ENCODE measurements around the gene FAM184A. TPM values are rescaled to one million over a fixed set of nuclear protein-coding genes. Genes with fewer than 3 reads are reported as not detected.

FAM184A gene
- total and polyA plus RNA-seq, 2 experiments from 2014 or later, result 4.8 to 13.7 TPM

- no peak for TF ChIP-seq CTCF (IDR thresholded peaks at IDR 0.05; ENCODE audit: low read depth, low read length)
- H3K9me3 ChIP-seq (ENCODE audit: low read depth), result no peaks in the 10 kb centered on the region
- H3K4me3 ChIP-seq, result no peak overlapping the region
- no peak overlapping the region for H3K27ac ChIP-seq
- no peaks in the 10 kb centered on the region for H3K27me3 ChIP-seq
- H3K36me3 ChIP-seq, result peaks cover 22% of the 10 kb centered on the region
- H3K4me1 ChIP-seq (ENCODE audit: low read depth), result no peaks in the 10 kb centered on the region
- DNase-seq (ENCODE audit: low read depth in 1 of 2, low spot score in 1 of 2), result no peak
Observed at GRCh38 chr6:118917546-118918328, 160.7 kb downstream of the FAM184A start.

GRCh38 chr6:118914598-118914997 lies 163.9 kb downstream of the FAM184A start:
- Histone ChIP-seq H3K4me1 (ENCODE audit: low read depth) (no peaks in the 10 kb centered on the region), H3K27me3 (no peaks in the 10 kb centered on the region), H3K9me3 (ENCODE audit: low read depth) (no peaks in the 10 kb centered on the region), H3K36me3 (peaks cover 38% of the 10 kb centered on the region), H3K4me3 (no peak overlapping the region), H3K27ac (no peak overlapping the region)
- no peak for DNase-seq (ENCODE audit: low read depth in 1 of 2, low spot score in 1 of 2)
- TF ChIP-seq CTCF (IDR thresholded peaks at IDR 0.05; ENCODE audit: low read depth, low read length), result no peak

- H3K36me3 ChIP-seq, result peaks cover 50% of the 10 kb centered on the region
- no peak for TF ChIP-seq CTCF (IDR thresholded peaks at IDR 0.05; ENCODE audit: low read depth, low read length)
- no peak for DNase-seq (ENCODE audit: low read depth in 1 of 2, low spot score in 1 of 2)
Observed at GRCh38 chr6:118913161-118913560, 165.3 kb downstream of the FAM184A start.

GRCh38 chr6:118912646-118913045 lies 165.8 kb downstream of the FAM184A start:
- H3K4me3 ChIP-seq, result no peak overlapping the region
- H3K4me1 ChIP-seq (ENCODE audit: low read depth), result no peaks in the 10 kb centered on the region
- H3K9me3 ChIP-seq (ENCODE audit: low read depth), result no peaks in the 10 kb centered on the region
- H3K27ac ChIP-seq, result peak overlapping the region; percentile 73
- H3K36me3 ChIP-seq, result peaks cover 54% of the 10 kb centered on the region
- no peak for DNase-seq (ENCODE audit: low read depth in 1 of 2, low spot score in 1 of 2)
- no peaks in the 10 kb centered on the region for H3K27me3 ChIP-seq
- no peak for TF ChIP-seq CTCF (IDR thresholded peaks at IDR 0.05; ENCODE audit: low read depth, low read length)

More at GRCh38 chr6:118913161-118913560, 165.3 kb downstream of the FAM184A start:
- Histone ChIP-seq H3K4me1 (ENCODE audit: low read depth) (no peaks in the 10 kb centered on the region), H3K27ac (no peak overlapping the region), H3K9me3 (ENCODE audit: low read depth) (no peaks in the 10 kb centered on the region), H3K27me3 (no peaks in the 10 kb centered on the region), H3K4me3 (no peak overlapping the region)

Other genes with a start within 250 kb of the FAM184A start
- 9.3 and 11.6 TPM in 2 replicates for gene ASF1A, start 184.5 kb downstream of the FAM184A start, total RNA-seq
- gene ASF1A, start 184.5 kb downstream of the FAM184A start, polyA plus RNA-seq, result 27.9 and 41.2 TPM in 2 replicates
- gene MCM9, start 143.5 kb downstream of the FAM184A start, total RNA-seq, result 6.4 and 10.1 TPM in 2 replicates
- 7.0 and 14.0 TPM in 2 replicates for gene MCM9, start 143.5 kb downstream of the FAM184A start, polyA plus RNA-seq